K562 (cell line): ENCODE measurements around the gene SNX20.

Experiments used
- ATF1 ChIP-seq, 2 experiments: fragments of 450-650 bp in 1 of 2; IDR thresholded peaks; 2 replicates each; pipeline ENCODE4 v1.6.1; 2016; ENCODE audit warnings: missing compliant biosample characterization in 1 of 2, missing genetic modification characterization in 1 of 2
- CTCF ChIP-seq, 3 experiments: IDR thresholded peaks in 2 of 3; conservative IDR thresholded peaks in 1 of 3; 2 replicates each; pipeline ENCODE4 v1.5.1; 2011 to 2012; ENCODE audit warnings: low read length in 3 of 3, mild to moderate bottlenecking in 3 of 3, control low read depth in 2 of 3, improper control_type of control experiment in 1 of 3, inconsistent platforms in 1 of 3, low read depth in 1 of 3, mixed read lengths in 1 of 3, moderate library complexity in 1 of 3; ENCODE audit not compliant: insufficient read depth in 2 of 3
- CTCFL ChIP-seq: IDR thresholded peaks from 2 replicates; pipeline ENCODE4 v1.6.1; 2011; ENCODE audit warnings: borderline replicate concordance, low read depth, mild to moderate bottlenecking, moderate library complexity, low read length; ENCODE audit not compliant: insufficient read depth, poor library complexity, severe bottlenecking
- EZH2 ChIP-seq: IDR thresholded peaks from 2 replicates; pipeline ENCODE4 v1.6.1; 2012; ENCODE audit warnings: low read depth, mild to moderate bottlenecking, inconsistent platforms, low read length, borderline replicate concordance
- GTF2E2 ChIP-seq: fragments of 200-800 bp; sonication (Bioruptor generic); IDR thresholded peaks from 2 replicates; pipeline ENCODE4 v1.6.1; 2016; ENCODE audit warnings: missing genetic modification characterization, missing compliant biosample characterization
- KLF10 ChIP-seq: fragments of 250-450 bp; sonication (Bioruptor Pico); IDR thresholded peaks from 2 replicates; pipeline ENCODE4 v1.6.1; 2021; ENCODE audit warnings: matching md5 sums
- ZC3H4 ChIP-seq: sonication (generic); formaldehyde crosslinking; IDR thresholded peaks from 2 replicates; pipeline ENCODE4 v1.9.0; 2021; ENCODE audit warnings: missing genetic modification reagents, borderline replicate concordance

GRCh38 chr16:50643192-50643591 is 37.9 kb downstream of the SNX20 start:
- TF ChIP-seq ZC3H4, result no peak
- TF ChIP-seq CTCF (IDR thresholded peaks at IDR 0.05 in 2 of 3, conservative IDR thresholded peaks at IDR 0.05 in 1 of 3; ENCODE audit: insufficient read depth in 2 of 3, low read depth in 1 of 3, low read length in 3 of 3), result no peak
- no peak for TF ChIP-seq EZH2
- no peak for TF ChIP-seq KLF10
- no peak for TF ChIP-seq ATF1 (CRISPR knock-in tag; IDR thresholded peaks at IDR 0.05)
- TF ChIP-seq ATF1 (tag; IDR thresholded peaks at IDR 0.05), result no peak
- no peak for TF ChIP-seq CTCFL
- TF ChIP-seq GTF2E2, result no peak
